Neural progenitor cell (in vitro differentiated cells): ENCODE results near the gene DENND2A. TPM values are rescaled to one million over a fixed set of nuclear protein-coding genes. Genes with fewer than 3 reads are reported as not detected.
"Not testable (repeated sequence)": the region's sequence is repeated elsewhere in the genome, so short reads cannot be mapped to it uniquely, and the experiment has no call there.

Source experiments
- DNase-seq: peaks from one replicate; pipeline ENCODE4 v3.0.0-alpha.2; 2016; ENCODE audit warnings: low spot score
- H2AFZ ChIP-seq: fragments of 200-600 bp; sonication (generic); replicated peaks from 2 replicates; pipeline ENCODE4 v1.6.1; 2016; ENCODE audit warnings: antibody characterized with exemption
- H3F3A ChIP-seq: fragments of 200-600 bp; sonication (generic); 2 replicates; pipeline ENCODE4 v1.6.1; 2016; ENCODE audit warnings: antibody characterized with exemption, low read depth
- H3K27ac ChIP-seq: fragments of 200-600 bp; sonication (generic); 2 replicates; pipeline ENCODE4 v1.5.1; 2016; ENCODE audit warnings: mild to moderate bottlenecking
- H3K27me3 ChIP-seq: fragments of 200-600 bp; sonication (generic); 2 replicates; pipeline ENCODE4 v1.6.1; 2016; ENCODE audit warnings: mild to moderate bottlenecking, moderate library complexity
- H3K36me3 ChIP-seq: fragments of 200-600 bp; sonication (generic); 2 replicates; pipeline ENCODE4 v1.5.1; 2016
- H3K4me1 ChIP-seq: fragments of 200-600 bp; sonication (generic); 2 replicates; pipeline ENCODE4 v1.6.1; 2016; ENCODE audit warnings: mixed run types
- H3K4me2 ChIP-seq: fragments of 200-600 bp; sonication (generic); 2 replicates; pipeline ENCODE4 v1.6.1; 2016
- H3K4me3 ChIP-seq: fragments of 200-600 bp; sonication (generic); 2 replicates; pipeline ENCODE4 v1.5.1; 2016
- H3K79me2 ChIP-seq: fragments of 200-600 bp; sonication (generic); 2 replicates; pipeline ENCODE4 v1.6.1; 2016; ENCODE audit warnings: low read depth
- H3K9ac ChIP-seq: fragments of 200-600 bp; sonication (generic); 2 replicates; pipeline ENCODE4 v1.6.1; 2016
- H3K9me3 ChIP-seq: fragments of 200-600 bp; sonication (generic); 2 replicates; pipeline ENCODE4 v1.5.1; 2016; ENCODE audit warnings: low read depth
- H4K20me1 ChIP-seq: fragments of 200-600 bp; sonication (generic); 2 replicates; pipeline ENCODE4 v1.6.1; 2016; ENCODE audit warnings: low read depth
- H3K27ac Mint-ChIP-seq: 3 replicates; pipeline ENCODE4 v1.8.0; 2021; ENCODE audit warnings: mixed read lengths
- H3K27me3 Mint-ChIP-seq: 2 replicates; pipeline ENCODE4 v1.8.0; 2022; ENCODE audit warnings: low read depth, mild to moderate bottlenecking, inconsistent platforms, moderate library complexity, mixed read lengths; ENCODE audit not compliant: insufficient read depth
- H3K36me3 Mint-ChIP-seq: 3 replicates; pipeline ENCODE4 v1.8.0; 2021; ENCODE audit warnings: mixed read lengths
- H3K4me1 Mint-ChIP-seq: 3 replicates; pipeline ENCODE4 v1.8.0; 2021; ENCODE audit warnings: mixed read lengths
- H3K4me3 Mint-ChIP-seq: 3 replicates; pipeline ENCODE4 v1.8.0; 2021; ENCODE audit warnings: mild to moderate bottlenecking, moderate library complexity, mixed read lengths
- H3K9me3 Mint-ChIP-seq: 3 replicates; pipeline ENCODE4 v1.8.0; 2020; ENCODE audit warnings: mixed read lengths
- EZH2 ChIP-seq: fragments of 200-600 bp; sonication (generic); IDR thresholded peaks from 2 replicates; pipeline ENCODE4 v1.6.1; 2017; ENCODE audit warnings: antibody characterized with exemption, mild to moderate bottlenecking, moderate library complexity
- EZH2phosphoT487 ChIP-seq: fragments of 200-600 bp; sonication (generic); IDR thresholded peaks from 2 replicates; pipeline ENCODE4 v1.6.1; 2017; ENCODE audit warnings: antibody characterized with exemption
- total RNA-seq: library from RNA; depleted of rRNA; stranded (reverse); fragments of >200 nt; gene quantifications from 2 replicates; pipeline ENCODE4 v1.2.3, GENCODE V29; 2015; ENCODE audit warnings: low replicate concordance
- TF ChIP-seq, protein P1 (sequence below): fragments of 200-600 bp; sonication (generic); IDR thresholded peaks from 2 replicates; pipeline ENCODE4 v1.5.1; 2017; ENCODE audit warnings: antibody characterized with exemption, mild to moderate bottlenecking

DENND2A gene
- total RNA-seq, 1 donor from 2014 or later = 27.0 TPM

GRCh38 chr7:140645166-140645900 is 4.7 kb upstream of the DENND2A start:
- TF ChIP-seq, protein P1, sequence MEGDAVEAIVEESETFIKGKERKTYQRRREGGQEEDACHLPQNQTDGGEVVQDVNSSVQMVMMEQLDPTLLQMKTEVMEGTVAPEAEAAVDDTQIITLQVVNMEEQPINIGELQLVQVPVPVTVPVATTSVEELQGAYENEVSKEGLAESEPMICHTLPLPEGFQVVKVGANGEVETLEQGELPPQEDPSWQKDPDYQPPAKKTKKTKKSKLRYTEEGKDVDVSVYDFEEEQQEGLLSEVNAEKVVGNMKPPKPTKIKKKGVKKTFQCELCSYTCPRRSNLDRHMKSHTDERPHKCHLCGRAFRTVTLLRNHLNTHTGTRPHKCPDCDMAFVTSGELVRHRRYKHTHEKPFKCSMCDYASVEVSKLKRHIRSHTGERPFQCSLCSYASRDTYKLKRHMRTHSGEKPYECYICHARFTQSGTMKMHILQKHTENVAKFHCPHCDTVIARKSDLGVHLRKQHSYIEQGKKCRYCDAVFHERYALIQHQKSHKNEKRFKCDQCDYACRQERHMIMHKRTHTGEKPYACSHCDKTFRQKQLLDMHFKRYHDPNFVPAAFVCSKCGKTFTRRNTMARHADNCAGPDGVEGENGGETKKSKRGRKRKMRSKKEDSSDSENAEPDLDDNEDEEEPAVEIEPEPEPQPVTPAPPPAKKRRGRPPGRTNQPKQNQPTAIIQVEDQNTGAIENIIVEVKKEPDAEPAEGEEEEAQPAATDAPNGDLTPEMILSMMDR = peak; percentile 56
- no peak for TF ChIP-seq EZH2phosphoT487
- no peak overlapping the region for H3K27ac Mint-ChIP-seq

GRCh38 chr7:140644761-140645160 is 4.1 kb upstream of the DENND2A start:
- not testable (repeated sequence) for DNase-seq, H3K36me3 Mint-ChIP-seq, H3K9me3 Mint-ChIP-seq, H3K4me3 ChIP-seq, H3K4me2 ChIP-seq, H3K9me3 ChIP-seq, H2AFZ ChIP-seq, H3K4me3 Mint-ChIP-seq, H3K9ac ChIP-seq, H3K36me3 ChIP-seq, H3K79me2 ChIP-seq, H3K27ac ChIP-seq, H4K20me1 ChIP-seq
- H3K27me3 Mint-ChIP-seq = peaks cover 11% of the 10 kb centered on the region
- peaks cover 41% of the 10 kb centered on the region for H3K4me1 Mint-ChIP-seq
- Histone ChIP-seq H3F3A (peaks cover 29% of the 10 kb centered on the region), H3K27me3 (peaks cover 19% of the 10 kb centered on the region), H3K4me1 (peaks cover 14% of the 10 kb centered on the region)
- H3K27ac Mint-ChIP-seq = peak overlapping the region; percentile 52

More at GRCh38 chr7:140645166-140645900, 4.7 kb upstream of the DENND2A start:
- Mint-ChIP-seq H3K36me3 (no peaks in the 10 kb centered on the region), H3K9me3 (no peaks in the 10 kb centered on the region), H3K4me3 (no peak overlapping the region), H3K27me3 (peaks cover 9% of the 10 kb centered on the region), H3K4me1 (peaks cover 39% of the 10 kb centered on the region)
- no peaks in the 10 kb centered on the region for H4K20me1 ChIP-seq
- H3K36me3 ChIP-seq = no peaks in the 10 kb centered on the region
- DNase-seq = peak; percentile 31
- H3K4me1 ChIP-seq = peaks cover 14% of the 10 kb centered on the region
- H3K9ac ChIP-seq = no peak overlapping the region
- H3K79me2 ChIP-seq = no peaks in the 10 kb centered on the region
- no peaks in the 10 kb centered on the region for H3K9me3 ChIP-seq
- no peak overlapping the region for H2AFZ ChIP-seq
- no peak overlapping the region for H3K27ac ChIP-seq
- H3K4me2 ChIP-seq = no peak overlapping the region
- no peak overlapping the region for H3K4me3 ChIP-seq
- peaks cover 27% of the 10 kb centered on the region for H3F3A ChIP-seq
- H3K27me3 ChIP-seq = peaks cover 19% of the 10 kb centered on the region

DNA sequence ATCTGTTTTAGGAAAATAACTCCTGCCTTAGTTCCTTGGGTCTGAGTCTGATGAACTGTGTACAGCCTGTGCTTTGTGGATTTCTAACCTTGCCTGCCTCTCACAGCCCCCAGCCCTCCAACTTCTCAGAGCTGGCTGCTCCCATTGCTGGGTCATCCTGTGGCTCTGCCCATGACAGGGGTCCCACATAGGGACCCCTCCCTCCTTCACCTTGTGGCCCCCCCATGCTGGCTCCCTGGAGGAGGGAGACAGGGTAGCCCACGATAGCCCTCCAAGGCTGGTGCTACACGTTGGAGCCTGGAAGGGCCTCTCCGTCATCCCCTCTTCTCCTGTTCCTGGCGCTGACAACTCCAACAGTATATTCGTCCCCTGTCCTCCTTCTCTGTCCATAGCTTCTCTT is 2.8 kb upstream of the DENND2A start:
- H3K9me3 ChIP-seq = no peaks in the 10 kb centered on the region
- Mint-ChIP-seq H3K4me1 (peaks cover 49% of the 10 kb centered on the region), H3K36me3 (peaks cover 1% of the 10 kb centered on the region), H3K27ac (peak overlapping the region; percentile 43), H3K4me3 (peak overlapping the region; percentile 39), H3K27me3 (peaks cover 11% of the 10 kb centered on the region), H3K9me3 (no peaks in the 10 kb centered on the region)
- H3K36me3 ChIP-seq = no peaks in the 10 kb centered on the region
- peaks cover 42% of the 10 kb centered on the region for H3F3A ChIP-seq
- H2AFZ ChIP-seq = no peak overlapping the region
- DNase-seq = no peak
- peaks cover 11% of the 10 kb centered on the region for H3K79me2 ChIP-seq
- TF ChIP-seq, protein P1 = no peak
- no peak for TF ChIP-seq EZH2
- TF ChIP-seq EZH2phosphoT487 = no peak
- peaks cover 11% of the 10 kb centered on the region for H4K20me1 ChIP-seq
- H3K4me3 ChIP-seq = no peak overlapping the region
- H3K4me2 ChIP-seq = no peak overlapping the region
- H3K27me3 ChIP-seq = peaks cover 19% of the 10 kb centered on the region
- no peak overlapping the region for H3K9ac ChIP-seq
- peaks cover 14% of the 10 kb centered on the region for H3K4me1 ChIP-seq
- H3K27ac ChIP-seq = no peak overlapping the region

GRCh38 chr7:140641524-140642195 is 1.0 kb upstream of the DENND2A start:
- Mint-ChIP-seq H3K36me3 (peaks cover 1% of the 10 kb centered on the region), H3K4me3 (peak overlapping the region; percentile 84), H3K4me1 (peaks cover 52% of the 10 kb centered on the region), H3K27ac (peak overlapping the region; percentile 88), H3K27me3 (peaks cover 12% of the 10 kb centered on the region), H3K9me3 (peaks cover 2% of the 10 kb centered on the region)
- Histone ChIP-seq H3K9me3 (no peaks in the 10 kb centered on the region), H3K36me3 (no peaks in the 10 kb centered on the region), H3K27me3 (peaks cover 19% of the 10 kb centered on the region), H3K4me2 (peak overlapping the region; percentile 80), H3K79me2 (peaks cover 27% of the 10 kb centered on the region), H2AFZ (peak overlapping the region; percentile 93), H3K9ac (no peak overlapping the region), H4K20me1 (peaks cover 26% of the 10 kb centered on the region), H3K4me1 (peaks cover 16% of the 10 kb centered on the region), H3K4me3 (peak overlapping the region; percentile 94), H3F3A (peaks cover 40% of the 10 kb centered on the region), H3K27ac (no peak overlapping the region)
- TF ChIP-seq, protein P1 = no peak
- TF ChIP-seq EZH2 (no peak), EZH2phosphoT487 (no peak)
- DNase-seq = peak; percentile 42
